T-cell (primary cell): ENCODE results near the gene GYG1. TPM values are rescaled to one million over a fixed set of nuclear protein-coding genes. Genes with fewer than 3 reads are reported as not detected.
A peak's percentile ranks its signal among the peaks of the same experiment; 100 is the strongest.

Experiments
- ATAC-seq, 4 experiments: fragments of 200-7000 bp in 3 of 4; fragments of 150-1000 bp in 1 of 4; cut with Tn5 transposase; replicated peaks in 1 of 4; 1 replicate in 3 of 4; 2 replicates in 1 of 4; pipeline ENCODE4 v1.10.0; 2021; ENCODE audit warnings: moderate library complexity in 3 of 4, mild to moderate bottlenecking in 2 of 4, moderate number of reproducible peaks in 1 of 4
- CTCF ChIA-PET, 2 donors: fragments of 300-600 bp; sonication (Branson Sonifier 250); formaldehyde crosslinking; loops; one replicate each; lab custom pipeline; 2022; ENCODE audit warnings: antibody characterized with exemption in 2 of 2; lab: Charles Lee
- POLR2A ChIA-PET, 2 donors: fragments of 300-600 bp; sonication (Branson Sonifier 250); formaldehyde crosslinking; loops; one replicate each; lab custom pipeline; 2022; ENCODE audit warnings: antibody characterized with exemption in 2 of 2; lab: Charles Lee
- DNase-seq, 35 experiments: peaks; one replicate each; pipeline versions ENCODE4 v3.0.0 to v3.0.0-alpha.2; 2013 to 2023
- H3K27ac ChIP-seq: one replicate; pipeline ENCODE4 v1.5.1; 2013; ENCODE audit warnings: low read length
- H3K27me3 ChIP-seq, 2 experiments: replicated peaks in 1 of 2; 1 replicate in 1 of 2; 2 replicates in 1 of 2; pipeline versions ENCODE4 v1.6.1 to v1.7.0; 2013; ENCODE audit warnings: low read length in 1 of 2, mixed read lengths in 1 of 2; ENCODE audit not compliant: control insufficient read depth in 2 of 2, insufficient read depth in 2 of 2; ENCODE audit errors: extremely low read depth in 1 of 2
- H3K36me3 ChIP-seq, 2 donors: 1 replicate in 1 of 2; 2 replicates in 1 of 2; pipeline versions ENCODE4 v1.6.1 to v1.7.0; 2013; ENCODE audit warnings: low read length in 1 of 2; ENCODE audit not compliant: control insufficient read depth in 2 of 2, insufficient read depth in 1 of 2; ENCODE audit errors: extremely low read depth in 1 of 2
- H3K4me1 ChIP-seq, 2 experiments: 1 replicate in 1 of 2; 2 replicates in 1 of 2; pipeline versions ENCODE4 v1.6.1 to v1.7.0; 2013; ENCODE audit warnings: low read length in 2 of 2, mixed read lengths in 1 of 2; ENCODE audit not compliant: insufficient read depth in 2 of 2, control insufficient read depth in 1 of 2; ENCODE audit errors: extremely low read depth in 1 of 2
- H3K4me3 ChIP-seq, 2 donors: 1 replicate in 1 of 2; 2 replicates in 1 of 2; pipeline versions ENCODE4 v1.5.1 to v1.7.0; 2013; ENCODE audit warnings: mild to moderate bottlenecking in 2 of 2, low read length in 1 of 2, moderate library complexity in 1 of 2; ENCODE audit not compliant: control insufficient read depth in 1 of 2; ENCODE audit errors: extremely low read depth in 1 of 2
- H3K9me3 ChIP-seq: 2 replicates; pipeline ENCODE4 v1.7.0; 2013
- H3K27ac Mint-ChIP-seq, 2 donors: one replicate each; pipeline ENCODE4 v1.8.0; 2020 to 2021; ENCODE audit warnings: mild to moderate bottlenecking in 2 of 2, mixed read lengths in 2 of 2
- H3K27me3 Mint-ChIP-seq, 2 donors: one replicate each; pipeline ENCODE4 v1.8.0; 2021 to 2022; ENCODE audit warnings: mixed read lengths in 2 of 2
- H3K36me3 Mint-ChIP-seq: one replicate; pipeline ENCODE4 v1.8.0; 2021; ENCODE audit warnings: mixed read lengths
- H3K4me1 Mint-ChIP-seq, 3 donors: one replicate each; pipeline ENCODE4 v1.8.0; 2020 to 2022; ENCODE audit warnings: mixed read lengths in 3 of 3, mild to moderate bottlenecking in 1 of 3
- H3K4me3 Mint-ChIP-seq, 3 donors: one replicate each; pipeline ENCODE4 v1.8.0; 2020 to 2022; ENCODE audit warnings: mild to moderate bottlenecking in 3 of 3, mixed read lengths in 3 of 3, moderate library complexity in 3 of 3
- H3K9me3 Mint-ChIP-seq, 3 donors: one replicate each; pipeline ENCODE4 v1.8.0; 2020 to 2022; ENCODE audit warnings: mixed read lengths in 3 of 3
- WGBS: methylation state at CpG from one replicate; pipeline ENCODE4 v1.1.5; 2013; ENCODE audit warnings: missing lambda C conversion rate; ENCODE audit not compliant: insufficient coverage; 5-methylcytosine and 5-hydroxymethylcytosine counted together
- total RNA-seq, 35 experiments: library from RNA in 6 of 35; stranded (reverse) in 6 of 35; fragments of 120-200 nt in 1 of 35; gene quantifications; one replicate each; pipeline versions ENCODE4 v1.2.1 to v1.2.4 and lab custom pipeline; 2013 to 2026

GYG1 gene
- total RNA-seq = 10 to 100 TPM; 16.3 to 30.4 (median 25.7) TPM
- 40.7 TPM for total RNA-seq (2013)
- total RNA-seq (lab: John Stamatoyannopoulos, UW) = 14.0 to 55.2 (median 30.4) reads per million in 29 experiments

DNA sequence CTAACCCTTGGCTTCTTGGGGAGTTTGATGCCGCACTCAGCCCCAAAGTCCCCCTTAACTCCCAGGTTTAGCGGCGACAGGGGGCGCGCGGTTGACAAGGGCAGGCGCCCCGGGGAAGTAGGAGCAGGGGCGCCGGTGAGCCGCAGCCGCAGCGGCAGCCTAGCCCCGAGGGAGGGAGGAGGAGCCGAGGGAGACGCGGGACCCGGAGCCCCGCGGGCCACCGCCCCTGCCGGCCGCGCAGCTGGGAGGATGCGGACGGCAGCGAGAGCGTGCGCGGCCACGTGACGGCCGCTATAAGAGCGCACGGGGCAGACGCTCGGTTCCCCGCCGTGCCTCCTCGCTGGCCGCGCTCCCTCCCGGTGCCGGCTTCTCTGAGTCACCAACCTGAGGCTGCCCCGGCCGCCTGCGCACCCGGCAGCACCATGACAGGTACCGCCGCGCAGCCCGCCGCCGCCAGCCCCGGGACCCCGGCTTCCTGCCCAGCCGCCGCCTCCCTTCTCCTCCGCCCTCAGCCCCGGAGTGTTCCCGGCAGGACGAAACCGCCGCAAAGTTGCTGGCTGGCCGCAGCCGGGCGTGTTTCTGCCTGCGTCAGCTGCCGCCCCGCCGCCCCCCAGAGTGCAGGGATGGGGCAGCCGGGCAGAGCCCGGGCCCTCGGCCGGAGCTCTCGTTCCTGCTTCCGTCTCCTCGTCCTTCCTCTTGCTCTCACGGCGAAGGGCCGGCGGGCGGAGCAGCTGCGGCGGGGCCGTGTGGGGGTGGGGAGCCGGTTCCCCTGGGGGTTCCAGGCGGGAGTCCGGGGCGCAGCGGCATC is at the start of gene GYG1:
Gene GYG1 (plus strand): TSS at position 322 of the 808 bp plus-strand sequence. CDS start 101 bp downstream, at position 423.
- no peaks in the 10 kb centered on the region for H3K9me3 ChIP-seq
- H3K4me3 ChIP-seq = peak within 1 kb of the TSS; percentile 54 to 64
- H3K4me3 Mint-ChIP-seq = peak within 1 kb of the TSS; percentile 74 to 84 (median 75)
- DNase-seq (peak; percentile 45 to 91 (median 69)), ATAC-seq (peak; percentile 86 to 91 (median 88))
- H3K27me3 ChIP-seq = no peaks in the 10 kb centered on the region
- WGBS = under 1% methylated on average over 82 of the region's 91 CpGs
- POLR2A ChIA-PET = interaction anchor here in 1 of 2 donors (0.6 to 1.4 kb wide), 2 partner anchors 11 to 18 kb away, joined by 4 to 5 read pairs; no protein-coding TSS in a partner anchor
- H3K27ac ChIP-seq = peak within 1 kb of the TSS; percentile 81
- peaks cover 0 to 22% of the 10 kb centered on the region in 2 experiments for H3K4me1 ChIP-seq
- H3K27ac Mint-ChIP-seq = peak within 1 kb of the TSS; percentile 86 to 87
- H3K4me1 Mint-ChIP-seq = peaks cover 23 to 40% (median 40%) of the 10 kb centered on the region in 3 donors
- CTCF ChIA-PET = interaction anchor here (0.6 to 1.5 kb wide), 8 partner anchors 9 to 861 kb away, joined by 3 to 8 read pairs (median 3); no protein-coding TSS in a partner anchor
- H3K36me3 Mint-ChIP-seq = peaks cover 15% of the 10 kb centered on the region
- no peaks in the 10 kb centered on the region for H3K9me3 Mint-ChIP-seq
- no peaks in the 10 kb centered on the region for H3K27me3 Mint-ChIP-seq
- H3K36me3 ChIP-seq = peaks cover 0 to 18% of the 10 kb centered on the region in 2 donors

GRCh38 chr3:148943506-148944205 is 47.7 kb upstream of the GYG1 start:
- H3K4me1 ChIP-seq = no peaks in the 10 kb centered on the region
- no peaks in the 10 kb centered on the region for H3K4me1 Mint-ChIP-seq
- no peak overlapping the region for H3K4me3 ChIP-seq
- no peaks in the 10 kb centered on the region for H3K36me3 ChIP-seq
- ChIA-PET CTCF (interaction anchor here (0.6 to 2.8 kb wide), 8 partner anchors 10 to 256 kb away, joined by 3 to 14 read pairs (median 4); no protein-coding TSS in a partner anchor), POLR2A (no interaction called here)
- H3K27me3 Mint-ChIP-seq = peaks cover 0 to 6% of the 10 kb centered on the region in 2 donors
- H3K9me3 ChIP-seq = no peaks in the 10 kb centered on the region
- H3K4me3 Mint-ChIP-seq = no peak overlapping the region
- ATAC-seq = peak; percentile 63 to 88 (median 77)
- DNase-seq = peak in 2 of 35 experiments; percentile 4 to 57
- no peak overlapping the region for H3K27ac ChIP-seq
- H3K27me3 ChIP-seq = peaks cover 0 to 3% of the 10 kb centered on the region in 2 experiments
- H3K27ac Mint-ChIP-seq = no peak overlapping the region
- no CpG with 5 or more reads among the region's 2 CpGs for WGBS
- no peaks in the 10 kb centered on the region for H3K9me3 Mint-ChIP-seq
- H3K36me3 Mint-ChIP-seq = no peaks in the 10 kb centered on the region

- no peaks in the 10 kb centered on the region for H3K4me1 ChIP-seq
- Mint-ChIP-seq H3K36me3 (no peaks in the 10 kb centered on the region), H3K9me3 (no peaks in the 10 kb centered on the region), H3K4me3 (no peak overlapping the region), H3K4me1 (no peaks in the 10 kb centered on the region), H3K27me3 (peaks cover 0 to 3% of the 10 kb centered on the region in 2 donors), H3K27ac (no peak overlapping the region)
- no peaks in the 10 kb centered on the region for H3K9me3 ChIP-seq
- no peaks in the 10 kb centered on the region for H3K36me3 ChIP-seq
- ChIA-PET CTCF (interaction anchor here (0.7 to 3.0 kb wide), 2 partner anchors 10 to 12 kb away, joined by 3 to 10 read pairs; no protein-coding TSS in a partner anchor), POLR2A (no interaction called here)
- DNase-seq (no peak), ATAC-seq (no peak)
- H3K27me3 ChIP-seq = peaks cover 0 to 3% of the 10 kb centered on the region in 2 experiments
- H3K4me3 ChIP-seq = no peak overlapping the region
- H3K27ac ChIP-seq = no peak overlapping the region
- WGBS = no CpG with 5 or more reads among the region's 2 CpGs
These were observed 46.2 kb upstream of the GYG1 start for GRCh38 chr3:148945116-148945515.

GRCh38 chr3:148948913-148949657 is 42.3 kb upstream of the GYG1 start:
- POLR2A ChIA-PET = no interaction called here
- ATAC-seq = no peak
- CTCF ChIA-PET = interaction anchor here (0.6 to 1.2 kb wide), 5 partner anchors 10 to 63 kb away, joined by 3 to 9 read pairs (median 5); no protein-coding TSS in a partner anchor

DNA sequence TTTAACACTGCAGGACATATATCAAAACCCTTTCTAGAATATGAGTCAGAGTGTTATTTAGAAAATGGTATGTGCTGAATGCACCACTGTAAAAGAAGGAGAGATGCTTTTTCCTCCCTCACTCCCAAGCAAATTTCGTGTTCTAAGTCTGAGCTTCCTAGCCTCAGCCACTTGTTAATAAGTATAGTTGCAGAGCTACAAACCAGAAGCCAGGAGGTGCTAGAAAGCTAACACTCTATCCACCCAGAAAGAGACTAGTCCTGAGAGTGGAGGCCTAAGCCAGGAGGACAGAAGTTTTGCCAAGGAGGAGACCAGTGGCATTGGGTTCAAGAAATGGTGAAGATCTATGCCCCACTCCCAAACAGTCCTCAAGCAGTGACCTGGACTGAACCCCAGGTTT is 40.5 kb upstream of the GYG1 start:
- Mint-ChIP-seq H3K27ac (no peak overlapping the region), H3K4me3 (no peak overlapping the region), H3K27me3 (no peaks in the 10 kb centered on the region), H3K4me1 (no peaks in the 10 kb centered on the region), H3K9me3 (no peaks in the 10 kb centered on the region), H3K36me3 (no peaks in the 10 kb centered on the region)
- ChIA-PET CTCF (interaction anchor here (0.5 to 0.9 kb wide), 7 partner anchors 13 to 766 kb away, joined by 3 to 4 read pairs (median 3); no protein-coding TSS in a partner anchor), POLR2A (interaction anchor here in 1 of 2 donors (0.6 kb wide), 1 partner anchor 22 kb away, joined by 3 read pairs; no protein-coding TSS in a partner anchor)
- DNase-seq = peak in 1 of 35 experiments; percentile 12
- H3K27ac ChIP-seq = no peak overlapping the region
- no CpG with 5 or more reads among the region's 1 CpG for WGBS
- no peak overlapping the region for H3K4me3 ChIP-seq
- no peaks in the 10 kb centered on the region for H3K9me3 ChIP-seq
- H3K27me3 ChIP-seq = peaks cover 0 to 2% of the 10 kb centered on the region in 2 experiments
- no peaks in the 10 kb centered on the region for H3K36me3 ChIP-seq
- ATAC-seq = no peak
- H3K4me1 ChIP-seq = no peaks in the 10 kb centered on the region

More at GRCh38 chr3:148948913-148949657, 42.3 kb upstream of the GYG1 start:
- Mint-ChIP-seq H3K36me3 (no peaks in the 10 kb centered on the region), H3K9me3 (no peaks in the 10 kb centered on the region), H3K4me1 (no peaks in the 10 kb centered on the region), H3K27ac (no peak overlapping the region), H3K4me3 (no peak overlapping the region), H3K27me3 (no peaks in the 10 kb centered on the region)
- Histone ChIP-seq H3K27ac (no peak overlapping the region), H3K27me3 (peaks cover 0 to 2% of the 10 kb centered on the region in 2 experiments), H3K9me3 (no peaks in the 10 kb centered on the region), H3K4me3 (no peak overlapping the region), H3K4me1 (no peaks in the 10 kb centered on the region), H3K36me3 (no peaks in the 10 kb centered on the region)
- WGBS = 93% methylated on average over 6 of the region's 8 CpGs
- DNase-seq = no peak
